HG03025 (cell line): ENCODE results near the gene WDR59.

Experiments
- ATAC-seq: cut with Tn5 transposase; IDR thresholded peaks from one replicate; pipeline ENCODE4 v1.9.1; 2021; ENCODE audit warnings: mild to moderate bottlenecking, moderate library complexity; ENCODE audit not compliant: unreplicated experiment, low FRiP score

WDR59 gene

DNA sequence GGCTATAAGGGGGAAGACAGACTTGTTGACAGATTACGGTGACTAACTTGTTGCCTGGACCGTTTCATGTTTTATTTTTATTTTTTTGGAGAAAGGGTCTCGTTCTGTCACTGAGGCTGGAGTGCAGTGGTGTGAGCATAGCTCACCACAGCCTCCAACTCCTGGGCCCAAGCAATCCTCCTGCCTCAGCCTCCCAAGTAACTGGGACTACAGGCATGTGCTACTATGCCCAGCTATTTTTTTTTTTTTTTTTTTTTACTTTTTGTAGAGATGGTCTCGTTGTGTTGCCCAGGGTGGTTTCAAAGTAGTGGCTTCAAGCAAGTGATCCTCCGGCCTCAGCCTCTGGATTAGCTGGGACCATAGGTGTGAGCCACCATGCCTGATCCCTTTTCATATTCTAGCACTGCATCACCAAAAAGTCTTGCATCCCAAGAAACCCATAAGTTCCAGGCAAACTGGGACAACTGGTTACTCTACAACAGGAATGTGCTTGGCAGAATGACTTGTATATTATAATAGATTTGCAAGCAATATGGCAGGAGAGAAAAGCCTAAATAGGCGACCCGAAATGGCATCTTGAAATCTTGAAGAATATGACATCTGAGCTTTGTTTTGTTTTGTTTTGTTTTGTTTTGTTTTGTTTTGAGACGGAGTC lies 2.2 kb upstream of the WDR59 start:
- ATAC-seq: no peak

DNA sequence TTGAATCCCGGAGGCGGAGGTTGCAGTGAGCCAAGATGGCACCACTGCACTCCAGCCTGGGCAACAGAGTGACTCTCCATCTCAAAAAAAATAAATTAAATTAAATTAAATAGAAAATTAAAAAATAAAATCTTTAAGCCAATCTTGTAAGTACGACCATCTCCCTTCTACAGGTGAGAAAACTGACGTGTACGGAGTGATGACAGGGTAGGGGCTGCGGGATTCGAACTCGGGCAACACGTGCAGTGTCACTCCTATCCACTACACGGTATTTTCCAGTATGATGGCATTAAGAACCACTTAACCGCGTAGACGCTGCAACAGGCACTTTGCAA lies 762 bp downstream of the WDR59 start:
- ATAC-seq: no peak

GRCh38 chr16:74982256-74982655 lies 2.7 kb downstream of the WDR59 start:
- no peak for ATAC-seq

- no peak for ATAC-seq
These were observed 9.3 kb downstream of the WDR59 start for GRCh38 chr16:74975591-74975990.

DNA sequence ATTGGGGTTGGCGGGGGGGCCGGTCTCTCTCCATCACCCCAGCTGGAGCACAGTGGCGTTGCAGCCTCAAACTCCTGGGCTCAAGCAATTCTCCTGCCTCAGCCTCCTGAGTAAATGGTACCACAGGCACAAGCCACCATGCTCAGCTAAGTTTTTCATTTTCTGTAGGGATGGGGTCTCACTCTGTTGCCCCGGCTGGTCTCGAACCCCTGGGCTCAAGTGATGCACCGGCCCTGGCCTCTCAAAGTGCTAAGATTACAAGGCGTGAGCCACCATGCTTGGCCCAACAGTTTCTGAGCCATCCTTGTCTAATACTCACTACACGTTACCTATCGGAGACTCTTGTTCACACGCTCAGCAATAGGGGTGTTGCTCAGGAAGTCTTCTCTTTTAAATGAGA lies 11.6 kb downstream of the WDR59 start:
- no peak for ATAC-seq

DNA sequence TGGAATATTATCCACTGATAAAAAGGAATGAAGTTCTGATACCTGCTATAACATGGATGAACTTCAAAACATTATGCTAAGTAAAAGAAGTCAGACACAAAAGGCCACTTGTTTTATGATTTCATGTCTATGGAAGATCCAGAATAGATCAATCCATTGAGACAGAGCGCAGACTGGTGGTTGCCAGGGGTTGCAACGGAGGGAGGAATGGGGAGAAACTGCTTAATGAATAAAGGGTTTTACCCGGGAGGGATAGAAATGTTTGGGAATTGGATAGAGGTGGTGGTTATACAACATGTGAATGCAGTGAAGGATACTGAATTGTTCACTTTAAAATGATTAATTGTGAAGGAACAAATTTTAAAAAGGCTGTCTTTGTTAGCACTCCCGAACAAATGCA lies 30.2 kb downstream of the WDR59 start:
- no peak for ATAC-seq

DNA sequence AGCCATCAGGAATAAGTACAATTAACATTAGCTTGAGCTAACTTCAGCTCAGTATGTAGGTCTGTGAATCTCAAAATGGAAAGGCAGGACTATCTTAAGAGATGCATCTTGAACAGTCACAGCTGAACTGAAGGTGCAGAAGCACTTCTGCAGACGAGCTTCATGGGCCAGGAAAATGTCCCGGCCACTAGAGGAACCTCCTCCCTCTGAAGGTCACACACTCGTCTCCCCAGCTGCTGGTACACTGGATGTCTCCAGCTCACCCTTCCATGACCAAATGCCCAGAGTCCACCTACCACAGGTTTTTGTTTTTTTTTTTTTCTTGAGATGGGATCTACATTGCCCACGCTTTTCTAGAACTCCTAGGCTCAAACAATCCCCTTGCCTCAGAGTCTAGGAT lies 33.2 kb downstream of the WDR59 start:
- no peak for ATAC-seq

DNA sequence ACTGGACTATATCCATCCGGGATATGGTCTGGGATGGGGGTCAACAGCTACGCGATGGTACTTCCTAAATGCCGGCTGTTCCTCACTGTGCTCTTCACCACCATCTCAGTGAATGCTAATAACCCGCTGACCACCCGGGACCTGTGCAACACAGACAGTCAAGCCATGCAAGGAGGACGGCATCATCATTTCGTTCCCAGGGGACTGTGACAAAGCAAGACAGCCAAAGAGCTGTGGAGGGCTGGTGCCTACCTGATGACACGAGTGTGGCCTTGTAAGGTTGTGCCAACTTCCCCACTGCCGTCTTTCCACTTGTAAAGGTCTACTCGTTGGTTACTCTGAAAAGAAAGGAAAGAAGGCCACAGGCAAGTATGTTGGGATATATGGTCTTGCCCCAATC lies 33.7 kb downstream of the WDR59 start:
- ATAC-seq: no peak

- no peak for ATAC-seq
These were observed 34.4 kb downstream of the WDR59 start for GRCh38 chr16:74950511-74950910.

DNA sequence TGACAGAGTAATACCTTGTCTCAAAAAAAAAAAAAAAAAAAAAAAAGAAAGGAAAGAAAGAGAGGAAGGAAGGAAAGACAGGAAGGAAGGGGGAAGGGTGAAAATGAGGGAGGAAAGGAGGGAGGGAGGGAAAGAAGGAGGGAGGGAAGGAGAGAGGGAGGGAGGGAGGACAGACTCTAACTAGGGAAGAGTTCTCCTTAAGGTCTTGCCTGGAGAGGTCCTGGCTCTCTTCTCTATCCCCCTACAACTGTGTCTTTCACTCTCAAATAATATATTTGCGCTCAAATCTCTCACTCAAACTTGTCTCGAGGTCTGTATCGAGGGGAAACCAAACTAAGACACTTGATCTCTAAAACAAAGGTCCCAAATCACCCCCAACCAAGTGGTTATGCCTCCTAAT lies 35.6 kb downstream of the WDR59 start:
- no peak for ATAC-seq

DNA sequence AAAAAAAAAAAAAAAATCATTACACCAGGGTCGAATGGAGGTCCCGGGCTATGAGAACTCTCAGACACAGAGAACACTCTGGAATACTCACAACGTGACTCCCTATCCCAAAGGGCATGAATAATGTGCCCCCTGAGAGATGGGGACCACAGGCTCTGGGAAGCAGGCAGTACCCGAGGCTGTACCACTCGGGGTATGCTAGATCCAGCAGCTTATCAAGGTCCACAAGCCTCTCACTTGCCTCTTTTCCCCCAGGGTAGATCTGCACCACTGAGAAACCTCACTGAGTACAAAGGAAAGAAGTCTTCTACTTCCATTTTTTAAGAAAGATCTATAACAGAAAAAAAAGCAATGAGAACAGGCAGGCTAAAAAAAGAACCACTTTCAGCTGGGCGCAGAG lies 40.5 kb downstream of the WDR59 start:
- no peak for ATAC-seq

GRCh38 chr16:74942977-74943918 lies 41.7 kb downstream of the WDR59 start:
- no peak for ATAC-seq

DNA sequence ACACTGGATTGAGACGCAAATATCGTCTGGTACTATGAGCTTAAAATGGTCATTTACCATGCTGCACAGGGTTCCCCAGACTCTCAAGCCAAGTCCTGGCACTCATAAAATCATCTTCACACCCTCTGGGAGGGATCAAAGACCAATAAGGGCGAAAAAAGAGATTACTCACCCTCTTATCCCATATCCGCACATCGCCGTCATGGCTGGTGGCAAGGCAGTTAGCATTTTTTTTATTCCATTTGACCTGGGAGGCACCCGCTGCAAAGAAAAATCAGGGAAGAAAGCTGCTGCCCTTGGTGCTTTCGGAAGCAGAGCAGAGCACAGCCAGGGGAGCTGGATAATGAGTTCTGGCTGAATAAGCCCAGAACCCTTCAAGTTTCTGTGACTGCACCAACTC lies 42.4 kb downstream of the WDR59 start:
- ATAC-seq: no peak

GRCh38 chr16:74939688-74940087 lies 45.2 kb downstream of the WDR59 start:
- no peak for ATAC-seq

GRCh38 chr16:74936902-74937560 lies 47.9 kb downstream of the WDR59 start:
- no peak for ATAC-seq

DNA sequence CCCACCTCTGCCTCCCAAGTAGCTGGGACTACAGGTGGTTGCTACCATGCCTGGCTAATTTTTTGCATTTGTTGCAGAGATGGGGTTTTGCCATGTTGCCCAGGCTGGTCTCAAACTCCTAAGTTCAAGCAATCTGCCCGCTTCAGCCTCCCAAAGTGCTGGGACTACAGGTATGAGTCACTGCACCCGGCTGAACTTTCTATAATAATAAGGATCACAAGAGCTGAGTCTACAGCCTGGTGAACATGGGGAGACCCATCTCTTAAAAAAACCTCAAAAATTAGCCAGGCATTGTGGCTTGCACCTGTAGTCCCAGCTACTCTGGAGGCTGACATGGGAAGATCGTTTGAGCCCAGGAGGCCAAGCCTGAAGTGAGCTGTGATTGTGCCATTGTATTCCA lies 53.5 kb downstream of the WDR59 start:
- no peak for ATAC-seq

DNA sequence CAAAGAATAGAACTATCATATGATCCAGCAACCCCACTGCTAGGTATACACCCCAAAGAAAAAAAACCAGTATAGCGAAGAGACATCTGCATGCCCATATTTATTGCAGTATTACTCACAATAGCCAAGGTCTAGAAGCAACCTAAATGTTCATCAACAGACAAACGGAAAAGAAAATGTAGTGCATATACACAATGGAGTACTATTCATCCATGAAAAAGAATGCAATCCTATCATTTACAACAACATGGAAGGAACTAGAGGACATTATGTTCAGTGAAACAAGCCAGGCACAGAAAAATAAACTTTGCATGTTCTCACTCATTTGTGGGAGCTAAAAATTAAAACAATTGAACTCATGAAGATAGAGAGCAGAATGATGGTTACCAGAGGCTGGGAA lies 55.3 kb downstream of the WDR59 start:
- no peak for ATAC-seq

DNA sequence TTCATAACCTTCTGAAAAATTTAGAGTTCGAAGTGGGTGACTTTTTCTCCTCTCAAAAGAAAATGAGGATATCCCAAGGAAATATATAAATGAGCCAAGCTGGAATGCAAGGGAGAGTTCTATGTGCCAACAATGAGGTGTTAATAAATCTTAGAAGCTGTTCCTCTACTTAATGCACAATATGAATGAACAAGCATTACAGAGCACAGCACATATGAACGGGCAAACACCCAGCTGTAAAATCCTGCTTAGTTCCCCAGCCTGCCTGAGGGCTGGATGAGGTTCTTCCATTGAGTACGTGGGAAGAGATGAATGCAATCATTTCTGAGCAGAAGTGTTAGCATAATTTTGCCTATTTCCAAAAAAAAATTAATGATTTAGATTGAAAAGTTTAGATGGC lies 58.1 kb downstream of the WDR59 start:
- no peak for ATAC-seq

DNA sequence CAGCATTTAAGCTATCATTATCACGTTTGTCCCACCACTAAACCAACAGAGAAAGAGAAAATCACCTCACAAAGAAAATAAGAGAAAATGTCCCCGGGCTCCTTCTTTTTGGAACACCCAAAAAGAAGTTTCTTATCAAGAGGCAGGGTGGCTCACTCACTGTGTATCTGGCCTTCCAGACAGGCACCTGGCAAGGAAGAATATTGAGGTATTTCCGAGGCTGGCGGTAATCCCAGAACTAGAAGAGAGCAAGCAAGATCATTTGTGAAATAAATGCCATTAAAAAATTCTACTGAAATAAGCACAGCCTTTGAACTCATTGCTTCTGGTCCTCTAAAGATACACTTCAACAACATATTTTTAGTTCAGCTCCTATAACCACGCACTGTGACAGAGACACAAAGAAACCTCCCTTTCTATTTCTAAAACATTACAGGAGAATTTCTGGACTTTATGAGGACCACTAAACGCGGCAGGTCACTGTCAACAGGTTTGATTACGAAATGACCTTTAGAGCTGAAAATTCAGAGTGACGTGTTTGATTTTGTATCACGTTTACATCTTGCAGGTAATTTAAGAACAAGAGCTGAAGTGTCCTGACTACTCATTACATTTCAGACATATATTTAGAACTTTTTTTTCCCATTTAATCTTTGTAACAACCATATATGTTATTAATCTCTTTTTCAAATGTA lies 61.0 kb downstream of the WDR59 start:
- no peak for ATAC-seq

- no peak for ATAC-seq
These were observed 62.5 kb downstream of the WDR59 start for GRCh38 chr16:74922150-74923138.
